Loucy (cell line): ENCODE data around the gene DMRTA2.

Experiments
- EZH2phosphoT487 ChIP-seq: fragments of 200-600 bp; IDR thresholded peaks from 2 replicates; pipeline ENCODE4 v1.6.1; 2018; ENCODE audit warnings: antibody characterized with exemption, mild to moderate bottlenecking, moderate library complexity, borderline replicate concordance
- TF ChIP-seq, protein P1 (sequence below): fragments of 200-600 bp; sonication (generic); conservative IDR thresholded peaks from 2 replicates; pipeline ENCODE4 v1.5.1; 2014; ENCODE audit warnings: mild to moderate bottlenecking, antibody characterized with exemption, low read length

GRCh38 chr1:50405814-50406213, 17.4 kb downstream of the DMRTA2 start:
- TF ChIP-seq, protein P1, sequence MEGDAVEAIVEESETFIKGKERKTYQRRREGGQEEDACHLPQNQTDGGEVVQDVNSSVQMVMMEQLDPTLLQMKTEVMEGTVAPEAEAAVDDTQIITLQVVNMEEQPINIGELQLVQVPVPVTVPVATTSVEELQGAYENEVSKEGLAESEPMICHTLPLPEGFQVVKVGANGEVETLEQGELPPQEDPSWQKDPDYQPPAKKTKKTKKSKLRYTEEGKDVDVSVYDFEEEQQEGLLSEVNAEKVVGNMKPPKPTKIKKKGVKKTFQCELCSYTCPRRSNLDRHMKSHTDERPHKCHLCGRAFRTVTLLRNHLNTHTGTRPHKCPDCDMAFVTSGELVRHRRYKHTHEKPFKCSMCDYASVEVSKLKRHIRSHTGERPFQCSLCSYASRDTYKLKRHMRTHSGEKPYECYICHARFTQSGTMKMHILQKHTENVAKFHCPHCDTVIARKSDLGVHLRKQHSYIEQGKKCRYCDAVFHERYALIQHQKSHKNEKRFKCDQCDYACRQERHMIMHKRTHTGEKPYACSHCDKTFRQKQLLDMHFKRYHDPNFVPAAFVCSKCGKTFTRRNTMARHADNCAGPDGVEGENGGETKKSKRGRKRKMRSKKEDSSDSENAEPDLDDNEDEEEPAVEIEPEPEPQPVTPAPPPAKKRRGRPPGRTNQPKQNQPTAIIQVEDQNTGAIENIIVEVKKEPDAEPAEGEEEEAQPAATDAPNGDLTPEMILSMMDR, result no peak
- TF ChIP-seq EZH2phosphoT487, result no peak
